Tibial nerve (tissue), 4 donors: ENCODE results near the gene DPY19L2.
"Not testable (repeated sequence)": the region's sequence is repeated elsewhere in the genome, so short reads cannot be mapped to it uniquely, and the experiment has no call there.

Experiments used
- EP300 ChIP-seq, 2 donors: sonication (generic); formaldehyde crosslinking; IDR thresholded peaks; one replicate each; pipeline ENCODE4 v1.6.1; 2017; ENCODE audit warnings: antibody characterized with exemption in 2 of 2, mild to moderate bottlenecking in 1 of 2
- POLR2A ChIP-seq, 2 donors: fragments of 450-650 bp; IDR thresholded peaks; one replicate each; pipeline ENCODE4 v1.6.1; 2017; ENCODE audit warnings: antibody characterized with exemption in 2 of 2, mild to moderate bottlenecking in 2 of 2, moderate library complexity in 2 of 2
- TF ChIP-seq, protein P1 (sequence below), 5 experiments: fragments of 200-600 bp in 3 of 5; fragments of 450-650 bp in 2 of 5; sonication (generic) in 3 of 5; IDR thresholded peaks; one replicate each; pipeline ENCODE4 v1.5.1; 2016 to 2019; ENCODE audit warnings: antibody characterized with exemption in 5 of 5, mild to moderate bottlenecking in 3 of 5, moderate library complexity in 2 of 5

DNA sequence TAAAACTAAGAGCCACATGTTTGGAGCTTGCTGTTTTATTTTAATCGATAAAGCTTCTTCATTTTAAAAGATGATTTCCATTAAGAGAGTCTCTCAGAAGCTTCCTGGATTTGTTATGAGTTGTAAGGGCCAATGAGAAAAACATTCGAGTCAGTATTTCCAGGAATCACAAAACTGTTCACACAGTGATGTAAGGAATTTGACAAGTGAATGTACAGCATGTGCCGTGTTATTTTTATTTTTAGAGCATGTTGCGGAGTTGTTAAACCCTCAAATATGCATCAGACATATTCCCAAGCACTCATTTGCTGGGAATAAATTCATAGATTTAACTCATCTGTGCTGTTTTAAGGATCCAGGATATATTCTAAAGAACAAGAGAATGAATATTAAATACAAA lies 129.6 kb downstream of the DPY19L2 start:
- TF ChIP-seq, protein P1, sequence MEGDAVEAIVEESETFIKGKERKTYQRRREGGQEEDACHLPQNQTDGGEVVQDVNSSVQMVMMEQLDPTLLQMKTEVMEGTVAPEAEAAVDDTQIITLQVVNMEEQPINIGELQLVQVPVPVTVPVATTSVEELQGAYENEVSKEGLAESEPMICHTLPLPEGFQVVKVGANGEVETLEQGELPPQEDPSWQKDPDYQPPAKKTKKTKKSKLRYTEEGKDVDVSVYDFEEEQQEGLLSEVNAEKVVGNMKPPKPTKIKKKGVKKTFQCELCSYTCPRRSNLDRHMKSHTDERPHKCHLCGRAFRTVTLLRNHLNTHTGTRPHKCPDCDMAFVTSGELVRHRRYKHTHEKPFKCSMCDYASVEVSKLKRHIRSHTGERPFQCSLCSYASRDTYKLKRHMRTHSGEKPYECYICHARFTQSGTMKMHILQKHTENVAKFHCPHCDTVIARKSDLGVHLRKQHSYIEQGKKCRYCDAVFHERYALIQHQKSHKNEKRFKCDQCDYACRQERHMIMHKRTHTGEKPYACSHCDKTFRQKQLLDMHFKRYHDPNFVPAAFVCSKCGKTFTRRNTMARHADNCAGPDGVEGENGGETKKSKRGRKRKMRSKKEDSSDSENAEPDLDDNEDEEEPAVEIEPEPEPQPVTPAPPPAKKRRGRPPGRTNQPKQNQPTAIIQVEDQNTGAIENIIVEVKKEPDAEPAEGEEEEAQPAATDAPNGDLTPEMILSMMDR (IDR thresholded peaks at IDR 0.05) = not testable (repeated sequence)
- TF ChIP-seq POLR2A, EP300 (IDR thresholded peaks at IDR 0.05): not testable (repeated sequence)
